HG02642 (cell line): ENCODE results near the gene IFNE.
"Not testable (repeated sequence)": the region's sequence is repeated elsewhere in the genome, so short reads cannot be mapped to it uniquely, and the experiment has no call there.

Source experiments
- ATAC-seq: cut with Tn5 transposase; IDR thresholded peaks from one replicate; pipeline ENCODE4 v1.9.1; 2021; ENCODE audit warnings: mild to moderate bottlenecking; ENCODE audit not compliant: unreplicated experiment, poor library complexity

IFNE gene

DNA sequence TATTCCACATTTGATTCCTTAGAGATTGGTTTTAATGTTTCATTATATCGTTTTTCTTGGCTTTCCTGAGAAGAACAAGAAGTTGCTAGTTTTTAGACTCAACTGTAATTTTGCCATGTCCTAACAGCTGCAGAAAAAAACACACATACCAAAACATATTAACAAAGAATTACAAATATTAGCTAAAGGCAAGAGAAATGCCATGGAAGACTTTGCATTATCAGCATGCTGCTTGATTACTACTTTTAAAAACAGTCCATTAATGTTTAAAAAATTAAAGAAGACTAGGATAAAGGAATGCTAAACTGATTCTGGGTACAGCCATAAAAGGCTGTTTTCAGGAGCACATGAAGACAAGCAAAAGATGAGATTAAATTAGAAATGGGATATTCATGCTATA, 20.5 kb upstream of the IFNE start:
- ATAC-seq, result no peak

- ATAC-seq, result no peak
Measured at GRCh38 chr9:21499912-21500311, 17.8 kb upstream of the IFNE start.

DNA sequence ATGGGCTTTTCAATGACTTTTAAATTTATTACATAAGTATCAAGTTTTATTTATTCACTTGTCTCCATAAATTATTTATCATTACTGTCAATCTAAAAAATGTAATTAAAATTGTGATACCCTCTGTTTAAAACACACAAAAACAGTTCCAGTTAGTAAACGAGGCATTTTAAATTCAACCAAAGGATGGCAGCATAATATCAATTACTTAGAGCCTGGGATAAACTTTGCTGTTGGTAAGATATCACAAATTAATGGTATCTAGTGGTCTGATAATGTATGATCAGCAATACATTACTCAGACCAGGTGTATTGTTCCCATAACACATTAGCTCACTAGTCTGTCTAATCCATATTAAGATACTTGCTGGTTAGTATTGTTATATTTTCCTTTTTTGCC, 9.6 kb upstream of the IFNE start:
- ATAC-seq, result no peak

DNA sequence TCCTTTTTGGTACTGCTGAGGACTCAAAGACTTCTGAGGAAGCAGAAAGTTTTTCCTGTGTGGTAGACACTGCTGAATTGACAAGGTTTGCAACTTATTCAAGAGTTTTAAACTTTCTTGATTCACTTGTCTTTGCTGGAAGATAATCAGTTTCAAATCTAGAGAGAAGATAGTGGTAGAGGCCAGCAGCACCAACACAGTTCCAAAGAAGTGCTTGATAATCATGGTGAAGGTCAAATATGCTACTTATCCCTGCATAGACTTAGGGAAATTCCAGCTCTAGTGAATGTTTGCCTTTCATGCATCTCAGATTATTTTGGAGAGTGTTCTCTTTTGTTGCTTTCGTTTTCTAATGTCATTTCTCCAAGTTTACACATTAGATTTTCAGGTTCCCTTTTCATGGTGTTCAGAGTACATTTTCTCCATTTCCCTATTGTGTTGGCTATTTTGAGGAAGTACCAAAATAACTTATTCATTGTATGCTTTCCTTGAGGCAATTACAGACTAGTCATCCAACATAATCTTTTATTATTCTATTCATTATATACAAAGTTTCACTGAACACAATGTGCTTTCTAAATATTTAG, 550 bp downstream of the IFNE start:
- ATAC-seq, result no peak

- ATAC-seq, result no peak
Measured at GRCh38 chr9:21479152-21479702, 2.9 kb downstream of the IFNE start.

GRCh38 chr9:21477466-21477865, 4.6 kb downstream of the IFNE start:
- no peak for ATAC-seq

- no peak for ATAC-seq
Measured at GRCh38 chr9:21473236-21473635, 8.9 kb downstream of the IFNE start.

DNA sequence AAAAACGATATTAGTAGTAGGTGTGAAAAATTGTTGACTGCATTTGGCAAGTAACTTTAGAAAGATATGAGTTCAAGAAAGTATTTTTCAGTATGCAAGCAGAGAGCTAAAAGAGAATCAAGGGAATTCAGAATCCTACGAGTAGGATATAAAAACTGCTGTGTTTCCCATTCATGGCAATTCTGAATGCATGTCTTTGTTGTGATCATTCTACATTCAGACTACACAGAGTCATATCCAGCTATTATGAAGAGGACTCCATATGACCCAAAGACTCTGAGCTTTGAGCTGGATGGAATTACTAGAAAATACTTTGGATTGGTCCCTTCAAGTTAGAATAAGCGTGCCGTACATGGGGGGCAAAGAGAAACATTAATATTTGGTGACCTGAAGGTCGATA, 12.0 kb downstream of the IFNE start:
- ATAC-seq, result no peak

- peak; percentile 56 for ATAC-seq
Measured at GRCh38 chr9:21465859-21466518, 16.1 kb downstream of the IFNE start.

GRCh38 chr9:21465138-21465537, 17.0 kb downstream of the IFNE start:
- no peak for ATAC-seq

DNA sequence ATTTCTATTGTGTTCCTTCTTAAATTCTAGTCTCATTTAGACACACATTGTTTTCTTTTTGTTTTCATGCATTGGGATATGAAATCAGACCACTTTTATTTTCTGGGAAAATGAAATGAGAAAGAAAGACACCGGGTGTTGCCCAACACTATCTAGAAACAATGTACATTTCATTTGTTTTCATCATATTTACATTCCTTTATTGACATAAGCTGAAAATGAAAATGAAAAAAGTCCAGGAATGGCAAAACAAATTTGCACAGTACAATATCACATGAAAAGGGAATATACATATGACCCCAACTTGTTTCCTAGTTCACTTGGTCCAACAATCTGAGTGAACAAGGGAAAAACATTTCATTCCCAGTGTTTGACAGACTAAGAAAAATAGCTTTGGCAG, 20.7 kb downstream of the IFNE start:
- no peak for ATAC-seq

GRCh38 chr9:21455320-21455719, 26.8 kb downstream of the IFNE start:
- peak; percentile 85 for ATAC-seq

- ATAC-seq, result no peak
Measured at GRCh38 chr9:21454149-21454548, 28.0 kb downstream of the IFNE start.

DNA sequence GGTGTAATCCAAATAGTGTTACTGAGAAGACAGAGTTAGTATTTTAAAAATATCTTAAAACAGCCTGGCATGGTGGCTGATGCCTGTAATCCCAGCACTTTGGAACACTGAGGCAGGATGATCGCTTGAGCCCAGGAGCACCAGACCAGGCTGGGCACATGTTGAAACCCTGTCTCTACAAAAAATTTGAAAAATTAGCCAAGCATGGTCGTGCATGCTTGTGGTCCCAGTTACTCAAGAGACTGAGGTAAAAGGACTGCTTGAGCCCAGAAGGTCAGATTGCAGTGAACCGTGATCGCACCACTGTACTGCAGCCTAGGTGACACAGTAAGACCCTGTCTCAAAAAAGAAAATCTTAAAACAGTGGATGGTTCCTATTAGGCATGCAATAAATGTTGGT, 29.4 kb downstream of the IFNE start:
- no peak for ATAC-seq

DNA sequence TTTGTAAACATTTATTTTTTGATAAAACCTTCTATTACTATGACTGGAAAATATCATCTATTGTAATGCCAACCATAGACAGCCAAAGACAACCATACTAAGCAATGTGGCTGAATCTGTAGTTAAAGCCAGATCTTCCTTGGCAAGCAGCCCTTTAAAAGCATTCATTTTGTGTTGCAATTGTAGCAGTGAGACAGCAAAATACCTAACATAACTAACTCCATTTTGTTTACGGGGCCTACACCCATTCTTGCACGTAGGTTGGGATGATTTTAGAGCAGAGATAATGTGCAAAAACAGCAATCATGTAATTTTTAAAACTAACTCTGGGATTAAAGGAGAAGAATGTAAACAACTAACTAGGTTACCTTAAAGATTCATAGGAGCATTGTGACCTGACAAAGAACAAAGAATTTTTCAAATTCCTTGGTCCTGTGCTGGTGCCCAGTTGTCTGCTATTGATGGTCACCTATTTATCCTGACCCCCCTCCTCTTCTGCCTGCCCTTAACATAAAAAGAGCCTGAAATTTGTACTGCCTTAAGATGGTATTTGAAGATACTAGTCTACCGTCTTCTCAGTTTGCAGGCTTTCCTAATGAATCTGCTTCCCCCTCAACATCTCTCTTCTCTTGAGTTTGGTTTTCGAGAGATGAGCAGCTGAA, 31.2 kb downstream of the IFNE start:
- ATAC-seq, result no peak

- not testable (repeated sequence) for ATAC-seq
Measured at GRCh38 chr9:21449312-21449711, 32.8 kb downstream of the IFNE start.

- ATAC-seq, result peak; percentile 81
Measured at GRCh38 chr9:21443849-21444625, 38.1 kb downstream of the IFNE start.

- no peak for ATAC-seq
Measured at GRCh38 chr9:21440139-21440538, 42.0 kb downstream of the IFNE start, which contains the start of gene IFNA1. Gene IFNA1 (plus strand): TSS chr9:21440439. CDS start chr9:21440508, 69 bp downstream.

- not testable (repeated sequence) for ATAC-seq
Measured at GRCh38 chr9:21435015-21435383, 47.1 kb downstream of the IFNE start.

GRCh38 chr9:21434202-21435014, 47.7 kb downstream of the IFNE start:
- no peak for ATAC-seq
